ENCODE data around the gene HOXA1.

The HOXA1 gene

DNA sequence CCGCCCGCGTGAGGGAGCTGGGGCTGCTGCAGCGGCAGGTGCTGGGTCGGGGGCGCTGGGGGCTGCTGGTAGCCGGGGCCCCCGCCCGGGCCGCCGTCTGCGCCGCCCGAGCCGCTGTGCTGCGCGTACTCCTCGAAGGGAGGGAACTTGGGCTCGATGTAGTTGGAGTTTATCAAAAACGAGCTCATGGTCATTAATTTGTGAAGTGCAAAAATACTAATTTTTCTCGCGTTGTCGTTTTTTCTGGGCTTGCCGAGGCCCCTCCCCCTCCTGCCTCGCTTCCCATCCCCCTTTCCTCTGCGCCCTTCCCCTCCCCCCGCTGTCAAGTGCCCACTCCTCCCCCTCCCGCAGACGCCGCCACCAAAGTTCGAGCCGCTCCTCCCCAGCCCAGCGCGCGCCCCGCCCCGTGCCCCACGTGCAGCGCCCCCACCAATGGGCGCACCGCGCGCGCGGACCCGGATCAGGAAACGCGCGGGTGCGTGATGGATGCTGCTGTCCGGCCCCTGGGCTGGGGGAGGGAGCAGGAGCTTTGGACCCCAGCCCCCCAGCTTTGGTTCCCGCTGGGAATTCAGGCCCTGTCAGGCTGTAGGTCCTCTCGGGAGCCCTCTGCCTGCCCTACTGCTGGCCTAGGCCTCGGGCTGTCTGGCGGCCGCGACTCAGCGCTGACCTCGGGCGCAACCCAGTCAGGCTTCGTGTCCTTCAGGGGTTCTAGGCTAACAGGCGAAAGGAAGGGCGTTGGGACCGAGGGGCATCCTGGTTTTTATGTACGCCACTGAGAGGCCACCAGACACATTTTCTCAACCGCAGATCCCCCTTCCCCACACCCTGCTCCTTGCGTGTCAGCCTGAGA, 35.0 kb upstream of the HOXA1 start, which contains the start of gene HOXA4 (continued):
- TF ChIP-seq, protein P1, sequence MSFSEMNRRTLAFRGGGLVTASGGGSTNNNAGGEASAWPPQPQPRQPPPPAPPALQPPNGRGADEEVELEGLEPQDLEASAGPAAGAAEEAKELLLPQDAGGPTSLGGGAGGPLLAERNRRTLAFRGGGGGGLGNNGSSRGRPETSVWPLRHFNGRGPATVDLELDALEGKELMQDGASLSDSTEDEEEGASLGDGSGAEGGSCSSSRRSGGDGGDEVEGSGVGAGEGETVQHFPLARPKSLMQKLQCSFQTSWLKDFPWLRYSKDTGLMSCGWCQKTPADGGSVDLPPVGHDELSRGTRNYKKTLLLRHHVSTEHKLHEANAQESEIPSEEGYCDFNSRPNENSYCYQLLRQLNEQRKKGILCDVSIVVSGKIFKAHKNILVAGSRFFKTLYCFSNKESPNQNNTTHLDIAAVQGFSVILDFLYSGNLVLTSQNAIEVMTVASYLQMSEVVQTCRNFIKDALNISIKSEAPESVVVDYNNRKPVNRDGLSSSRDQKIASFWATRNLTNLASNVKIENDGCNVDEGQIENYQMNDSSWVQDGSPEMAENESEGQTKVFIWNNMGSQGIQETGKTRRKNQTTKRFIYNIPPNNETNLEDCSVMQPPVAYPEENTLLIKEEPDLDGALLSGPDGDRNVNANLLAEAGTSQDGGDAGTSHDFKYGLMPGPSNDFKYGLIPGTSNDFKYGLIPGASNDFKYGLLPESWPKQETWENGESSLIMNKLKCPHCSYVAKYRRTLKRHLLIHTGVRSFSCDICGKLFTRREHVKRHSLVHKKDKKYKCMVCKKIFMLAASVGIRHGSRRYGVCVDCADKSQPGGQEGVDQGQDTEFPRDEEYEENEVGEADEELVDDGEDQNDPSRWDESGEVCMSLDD (tag by site-specific recombination; IDR thresholded peaks at IDR 0.05) = peak; percentile 96
- TF ChIP-seq FEZF1 (tag by site-specific recombination; IDR thresholded peaks at IDR 0.05) (0 out of 2 replicates have a peak, but pooled peaks have one; percentile 26), MYNN (tag by site-specific recombination; IDR thresholded peaks at IDR 0.05; ENCODE audit: borderline replicate concordance) (no peak), ZNF114 (tag by site-specific recombination; IDR thresholded peaks at IDR 0.05) (no peak), YY1 (tag by site-specific recombination; IDR thresholded peaks at IDR 0.05) (0 out of 2 replicates have a peak, but pooled peaks have one; percentile 36), ZNF776 (tag by site-specific recombination; IDR thresholded peaks at IDR 0.05; ENCODE audit: borderline replicate concordance) (no peak), ZEB2 (tag by site-specific recombination; IDR thresholded peaks at IDR 0.05) (0 out of 2 replicates have a peak, but pooled peaks have one; percentile 59), ZSCAN30 (tag by site-specific recombination; IDR thresholded peaks at IDR 0.05) (peak; percentile 68), ZNF596 (tag by site-specific recombination; IDR thresholded peaks at IDR 0.05) (0 out of 2 replicates have a peak, but pooled peaks have one; percentile 6), PRDM1 (tag by site-specific recombination; IDR thresholded peaks at IDR 0.05) (no peak), ZNF76 (tag by site-specific recombination; IDR thresholded peaks at IDR 0.05; ENCODE audit: borderline replicate concordance, low read depth) (no peak), ZNF521 (tag by site-specific recombination; IDR thresholded peaks at IDR 0.05) (no peak), ZNF184 (tag by site-specific recombination; IDR thresholded peaks at IDR 0.05) (no peak), WT1 (tag by site-specific recombination; IDR thresholded peaks at IDR 0.05) (0 out of 2 replicates have a peak, but pooled peaks have one; percentile 32), ZNF626 (tag by site-specific recombination; IDR thresholded peaks at IDR 0.05) (no peak), OSR2 (tag by site-specific recombination; IDR thresholded peaks at IDR 0.05) (peak; percentile 70), ZNF777 (tag by site-specific recombination; IDR thresholded peaks at IDR 0.05; ENCODE audit: borderline replicate concordance) (no peak), KLF16 (tag by site-specific recombination; IDR thresholded peaks at IDR 0.05) (no peak), ZNF701 (tag by site-specific recombination; IDR thresholded peaks at IDR 0.05) (no peak), ZBTB48 (tag by site-specific recombination; IDR thresholded peaks at IDR 0.05) (peak; percentile 90), ZNF302 (tag by site-specific recombination; IDR thresholded peaks at IDR 0.05; ENCODE audit: low read depth) (no peak), ZNF561 (tag by site-specific recombination; IDR thresholded peaks at IDR 0.05; ENCODE audit: borderline replicate concordance) (no peak), ZBTB20 (tag by site-specific recombination; IDR thresholded peaks at IDR 0.05) (peak; percentile 65; the same call in 1 of the 2 replicates), ZNF266 (tag by site-specific recombination; IDR thresholded peaks at IDR 0.05; ENCODE audit: low read depth) (no peak), ZNF629 (tag by site-specific recombination; IDR thresholded peaks at IDR 0.05) (peak; percentile 63)
- TF ChIP-seq, protein P2, sequence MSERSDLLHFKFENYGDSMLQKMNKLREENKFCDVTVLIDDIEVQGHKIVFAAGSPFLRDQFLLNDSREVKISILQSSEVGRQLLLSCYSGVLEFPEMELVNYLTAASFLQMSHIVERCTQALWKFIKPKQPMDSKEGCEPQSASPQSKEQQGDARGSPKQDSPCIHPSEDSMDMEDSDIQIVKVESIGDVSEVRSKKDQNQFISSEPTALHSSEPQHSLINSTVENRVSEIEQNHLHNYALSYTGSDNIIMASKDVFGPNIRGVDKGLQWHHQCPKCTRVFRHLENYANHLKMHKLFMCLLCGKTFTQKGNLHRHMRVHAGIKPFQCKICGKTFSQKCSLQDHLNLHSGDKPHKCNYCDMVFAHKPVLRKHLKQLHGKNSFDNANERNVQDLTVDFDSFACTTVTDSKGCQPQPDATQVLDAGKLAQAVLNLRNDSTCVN (tag by site-specific recombination; optimal IDR thresholded peaks at IDR 0.05) = peak; percentile 94
- TF ChIP-seq, protein P3, sequence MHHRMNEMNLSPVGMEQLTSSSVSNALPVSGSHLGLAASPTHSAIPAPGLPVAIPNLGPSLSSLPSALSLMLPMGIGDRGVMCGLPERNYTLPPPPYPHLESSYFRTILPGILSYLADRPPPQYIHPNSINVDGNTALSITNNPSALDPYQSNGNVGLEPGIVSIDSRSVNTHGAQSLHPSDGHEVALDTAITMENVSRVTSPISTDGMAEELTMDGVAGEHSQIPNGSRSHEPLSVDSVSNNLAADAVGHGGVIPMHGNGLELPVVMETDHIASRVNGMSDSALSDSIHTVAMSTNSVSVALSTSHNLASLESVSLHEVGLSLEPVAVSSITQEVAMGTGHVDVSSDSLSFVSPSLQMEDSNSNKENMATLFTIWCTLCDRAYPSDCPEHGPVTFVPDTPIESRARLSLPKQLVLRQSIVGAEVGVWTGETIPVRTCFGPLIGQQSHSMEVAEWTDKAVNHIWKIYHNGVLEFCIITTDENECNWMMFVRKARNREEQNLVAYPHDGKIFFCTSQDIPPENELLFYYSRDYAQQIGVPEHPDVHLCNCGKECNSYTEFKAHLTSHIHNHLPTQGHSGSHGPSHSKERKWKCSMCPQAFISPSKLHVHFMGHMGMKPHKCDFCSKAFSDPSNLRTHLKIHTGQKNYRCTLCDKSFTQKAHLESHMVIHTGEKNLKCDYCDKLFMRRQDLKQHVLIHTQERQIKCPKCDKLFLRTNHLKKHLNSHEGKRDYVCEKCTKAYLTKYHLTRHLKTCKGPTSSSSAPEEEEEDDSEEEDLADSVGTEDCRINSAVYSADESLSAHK (tag by site-specific recombination; IDR thresholded peaks at IDR 0.05) = peak; percentile 22; the same call in 1 of the 2 replicates
- TF ChIP-seq, protein P4, sequence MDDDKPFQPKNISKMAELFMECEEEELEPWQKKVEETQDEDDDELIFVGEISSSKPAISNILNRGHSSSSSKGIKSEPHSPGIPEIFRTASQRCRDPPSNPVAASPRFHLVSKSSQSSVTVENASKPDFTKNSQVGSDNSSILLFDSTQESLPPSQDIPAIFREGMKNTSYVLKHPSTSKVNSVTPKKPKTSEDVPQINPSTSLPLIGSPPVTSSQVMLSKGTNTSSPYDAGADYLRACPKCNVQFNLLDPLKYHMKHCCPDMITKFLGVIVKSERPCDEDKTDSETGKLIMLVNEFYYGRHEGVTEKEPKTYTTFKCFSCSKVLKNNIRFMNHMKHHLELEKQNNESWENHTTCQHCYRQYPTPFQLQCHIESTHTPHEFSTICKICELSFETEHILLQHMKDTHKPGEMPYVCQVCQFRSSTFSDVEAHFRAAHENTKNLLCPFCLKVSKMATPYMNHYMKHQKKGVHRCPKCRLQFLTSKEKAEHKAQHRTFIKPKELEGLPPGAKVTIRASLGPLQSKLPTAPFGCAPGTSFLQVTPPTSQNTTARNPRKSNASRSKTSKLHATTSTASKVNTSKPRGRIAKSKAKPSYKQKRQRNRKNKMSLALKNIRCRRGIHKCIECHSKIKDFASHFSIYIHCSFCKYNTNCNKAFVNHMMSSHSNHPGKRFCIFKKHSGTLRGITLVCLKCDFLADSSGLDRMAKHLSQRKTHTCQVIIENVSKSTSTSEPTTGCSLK (tag by site-specific recombination; IDR thresholded peaks at IDR 0.05) = no peak

All from HEK293 (cell line).